Measurements from ENCODE around the gene CFAP46. TPM values are rescaled to one million over a fixed set of nuclear protein-coding genes. Genes with fewer than 3 reads are reported as not detected.
"Not testable (repeated sequence)": the region's sequence is repeated elsewhere in the genome, so short reads cannot be mapped to it uniquely, and the experiment has no call there.

The CFAP46 gene
- polyA plus RNA-seq, 1 of the 3 experiments (the other 2 are of a cell fraction), result 3.9 TPM

DNA sequence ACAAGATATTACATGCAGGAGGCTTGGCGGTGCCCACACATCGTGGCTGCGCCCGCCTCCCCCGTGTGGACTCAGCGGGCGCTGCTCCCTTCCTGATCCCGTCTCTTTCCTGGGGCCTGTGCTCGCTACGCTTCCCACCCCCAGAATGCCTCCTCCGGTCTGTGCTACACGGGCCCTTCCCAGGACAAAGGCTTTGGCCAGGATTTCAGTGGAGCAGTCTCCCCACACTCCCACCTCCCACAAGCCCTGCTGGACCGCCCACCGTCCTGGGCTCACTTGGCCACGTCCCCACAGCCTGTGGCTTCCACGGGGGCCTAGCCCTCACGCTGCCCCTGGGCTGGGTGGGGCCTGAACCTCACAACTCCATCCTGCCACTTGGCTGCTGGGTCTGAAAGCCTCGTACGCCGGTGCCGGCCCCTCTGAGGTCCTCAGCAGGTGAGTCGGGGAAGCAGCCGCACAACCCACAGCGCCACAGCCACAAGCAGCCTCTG, 17.3 kb downstream of the CFAP46 start:
- no peaks in the 10 kb centered on the region for H3K79me2 ChIP-seq (ENCODE audit: insufficient read depth)
- no peaks in the 10 kb centered on the region for H3K27me3 ChIP-seq (ENCODE audit: insufficient read depth)
- no peaks in the 10 kb centered on the region for H3F3A ChIP-seq (replicated peaks; ENCODE audit: insufficient read depth)
- H3K27ac ChIP-seq (ENCODE audit: low read depth in 2 of 2, low read length in 1 of 2), result no peak overlapping the region
- POLR2A ChIA-PET, result no interaction called here
- no peaks in the 10 kb centered on the region; a peak in 1 of 4 replicates for H3K4me1 ChIP-seq (ENCODE audit: control insufficient read depth in 1 of 2, insufficient read depth in 2 of 2, low read depth in 1 of 2, low read length in 1 of 2)
- TF ChIP-seq YY1 (IDR thresholded peaks at IDR 0.05; ENCODE audit: low read depth) (no peak), GATA2 (CRISPR knock-in tag; IDR thresholded peaks at IDR 0.05) (no peak)
- no peak overlapping the region for H2AFZ ChIP-seq (ENCODE audit: low read depth)
- no peak overlapping the region for H3K4me3 ChIP-seq (ENCODE audit: low read depth in 2 of 2, low read length in 1 of 2)
- no peaks in the 10 kb centered on the region for H4K20me1 ChIP-seq (ENCODE audit: insufficient read depth)
- H3K4me2 ChIP-seq, result no peak overlapping the region
- no peaks in the 10 kb centered on the region for H3K9me3 ChIP-seq
- H3K9ac ChIP-seq, result no peak overlapping the region
- 90% methylated on average over 24 of the region's 24 CpGs for WGBS (ENCODE audit: low lambda C conversion rate)
- no peaks in the 10 kb centered on the region for H3K9me2 ChIP-seq
- DNase-seq, result no peak
- CTCF ChIA-PET, result no interaction called here
- no peaks in the 10 kb centered on the region for H3K36me3 ChIP-seq (replicated peaks in 1 of 2; ENCODE audit: control insufficient read depth in 1 of 2, insufficient read depth in 2 of 2, low read length in 1 of 2)

- Histone ChIP-seq H3K36me3 (replicated peaks in 1 of 2; ENCODE audit: control insufficient read depth in 1 of 2, insufficient read depth in 2 of 2, low read length in 1 of 2) (no peaks in the 10 kb centered on the region), H3K79me2 (ENCODE audit: insufficient read depth) (no peaks in the 10 kb centered on the region), H3K4me1 (ENCODE audit: control insufficient read depth in 1 of 2, insufficient read depth in 2 of 2, low read depth in 1 of 2, low read length in 1 of 2) (no peaks in the 10 kb centered on the region), H3K27ac (ENCODE audit: low read depth in 2 of 2, low read length in 1 of 2) (no peak overlapping the region), H2AFZ (ENCODE audit: low read depth) (no peak overlapping the region), H3K4me2 (no peak overlapping the region), H3K9me3 (no peaks in the 10 kb centered on the region), H3K9me2 (no peaks in the 10 kb centered on the region), H3F3A (replicated peaks; ENCODE audit: insufficient read depth) (no peaks in the 10 kb centered on the region), H4K20me1 (ENCODE audit: insufficient read depth) (no peaks in the 10 kb centered on the region), H3K27me3 (ENCODE audit: insufficient read depth) (no peaks in the 10 kb centered on the region), H3K9ac (no peak overlapping the region), H3K4me3 (ENCODE audit: low read depth in 2 of 2, low read length in 1 of 2) (no peak overlapping the region)
- WGBS (ENCODE audit: low lambda C conversion rate), result 89% methylated on average over 30 of the region's 42 CpGs
- DNase-seq, result no peak
- POLR2A ChIA-PET, result no interaction called here
- TF ChIP-seq FOXM1 (IDR thresholded peaks at IDR 0.05; ENCODE audit: low read depth) (no peak), SIN3A (IDR thresholded peaks at IDR 0.05; ENCODE audit: borderline replicate concordance, low read depth, low read length) (no peak), POLR2AphosphoS5 (IDR thresholded peaks at IDR 0.05; ENCODE audit: low read depth, low read length) (no peak), NFIC (IDR thresholded peaks at IDR 0.05; ENCODE audit: borderline replicate concordance) (no peak)
- CTCF ChIA-PET, result no interaction called here
Observed at GRCh38 chr10:132924046-132924952, 18.1 kb downstream of the CFAP46 start.

- H3K9me2 ChIP-seq; H3K4me3 ChIP-seq (ENCODE audit: low read depth in 2 of 2, low read length in 1 of 2); H3K27ac ChIP-seq (ENCODE audit: low read depth in 2 of 2, low read length in 1 of 2); H3F3A ChIP-seq (replicated peaks; ENCODE audit: insufficient read depth); CTCF ChIA-PET; H3K36me3 ChIP-seq (replicated peaks in 1 of 2; ENCODE audit: control insufficient read depth in 1 of 2, insufficient read depth in 2 of 2, low read length in 1 of 2); H3K9ac ChIP-seq; DNase-seq; H4K20me1 ChIP-seq (ENCODE audit: insufficient read depth); H3K4me2 ChIP-seq; H3K4me1 ChIP-seq (ENCODE audit: control insufficient read depth in 1 of 2, insufficient read depth in 2 of 2, low read depth in 1 of 2, low read length in 1 of 2); H3K79me2 ChIP-seq (ENCODE audit: insufficient read depth); H2AFZ ChIP-seq (ENCODE audit: low read depth); H3K9me3 ChIP-seq; POLR2A ChIA-PET; H3K27me3 ChIP-seq (ENCODE audit: insufficient read depth): not testable (repeated sequence)
- 71% methylated on average over 2 of the region's 7 CpGs for WGBS (ENCODE audit: low lambda C conversion rate)
Observed at GRCh38 chr10:132923384-132923783, 19.0 kb downstream of the CFAP46 start.
